ENCODE results near the gene CERK. TPM values are rescaled to one million over a fixed set of nuclear protein-coding genes. Genes with fewer than 3 reads are reported as not detected.

The CERK gene
- total RNA-seq, 1 donor from 2014 or later = 67.5 TPM

DNA sequence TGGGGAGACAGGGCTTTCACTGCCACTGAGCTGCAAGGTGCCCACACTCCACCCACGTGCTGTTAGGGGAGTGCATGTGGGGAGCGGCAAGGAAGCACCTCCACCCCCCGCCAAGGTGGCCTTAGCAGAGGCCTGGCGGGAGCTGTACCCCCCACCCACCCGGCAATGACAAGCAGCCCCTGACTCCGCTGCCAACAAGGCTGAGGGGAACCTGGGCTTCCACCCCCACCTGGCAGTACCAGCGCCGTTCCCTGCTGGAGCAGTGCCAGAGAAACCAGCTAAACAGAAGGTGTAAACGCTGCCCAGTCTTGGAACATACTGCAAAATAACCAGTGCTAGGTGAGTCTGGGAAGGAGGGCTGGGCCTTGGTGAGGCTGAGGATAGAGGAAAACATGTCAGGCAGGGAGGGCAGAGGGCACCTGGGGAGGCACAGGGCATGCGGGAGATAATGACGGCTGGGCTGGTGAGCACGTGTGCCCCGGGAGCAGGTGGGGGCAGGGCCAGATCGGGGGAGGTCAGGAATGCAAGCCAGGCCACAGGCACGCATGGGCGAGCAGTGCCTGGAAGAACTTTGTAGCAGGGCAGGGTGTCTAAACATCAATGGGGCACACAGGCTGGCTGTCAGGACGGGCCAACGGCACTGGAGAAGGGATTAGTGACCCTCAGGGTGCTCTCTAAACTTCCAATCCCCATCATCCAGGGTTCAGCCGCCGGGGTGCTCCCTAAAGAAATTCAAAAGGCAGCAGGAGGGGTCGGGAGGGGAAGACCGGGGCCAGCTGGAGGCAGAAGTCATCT, 6.6 kb downstream of the CERK start:
- Mint-ChIP-seq H3K9me3 (no peaks in the 10 kb centered on the region), H3K36me3 (no peaks in the 10 kb centered on the region), H3K27me3 (no peaks in the 10 kb centered on the region), H3K4me3 (peak overlapping the region; percentile 37), H3K27ac (peak overlapping the region; percentile 77), H3K4me1 (ENCODE audit: unreplicated experiment) (peaks cover 50% of the 10 kb centered on the region)
- no peak for DNase-seq (ENCODE audit: extremely low spot score, unreplicated experiment)
- TF ChIP-seq, protein P1, sequence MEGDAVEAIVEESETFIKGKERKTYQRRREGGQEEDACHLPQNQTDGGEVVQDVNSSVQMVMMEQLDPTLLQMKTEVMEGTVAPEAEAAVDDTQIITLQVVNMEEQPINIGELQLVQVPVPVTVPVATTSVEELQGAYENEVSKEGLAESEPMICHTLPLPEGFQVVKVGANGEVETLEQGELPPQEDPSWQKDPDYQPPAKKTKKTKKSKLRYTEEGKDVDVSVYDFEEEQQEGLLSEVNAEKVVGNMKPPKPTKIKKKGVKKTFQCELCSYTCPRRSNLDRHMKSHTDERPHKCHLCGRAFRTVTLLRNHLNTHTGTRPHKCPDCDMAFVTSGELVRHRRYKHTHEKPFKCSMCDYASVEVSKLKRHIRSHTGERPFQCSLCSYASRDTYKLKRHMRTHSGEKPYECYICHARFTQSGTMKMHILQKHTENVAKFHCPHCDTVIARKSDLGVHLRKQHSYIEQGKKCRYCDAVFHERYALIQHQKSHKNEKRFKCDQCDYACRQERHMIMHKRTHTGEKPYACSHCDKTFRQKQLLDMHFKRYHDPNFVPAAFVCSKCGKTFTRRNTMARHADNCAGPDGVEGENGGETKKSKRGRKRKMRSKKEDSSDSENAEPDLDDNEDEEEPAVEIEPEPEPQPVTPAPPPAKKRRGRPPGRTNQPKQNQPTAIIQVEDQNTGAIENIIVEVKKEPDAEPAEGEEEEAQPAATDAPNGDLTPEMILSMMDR (conservative IDR thresholded peaks at IDR 0.05) = no peak

DNA sequence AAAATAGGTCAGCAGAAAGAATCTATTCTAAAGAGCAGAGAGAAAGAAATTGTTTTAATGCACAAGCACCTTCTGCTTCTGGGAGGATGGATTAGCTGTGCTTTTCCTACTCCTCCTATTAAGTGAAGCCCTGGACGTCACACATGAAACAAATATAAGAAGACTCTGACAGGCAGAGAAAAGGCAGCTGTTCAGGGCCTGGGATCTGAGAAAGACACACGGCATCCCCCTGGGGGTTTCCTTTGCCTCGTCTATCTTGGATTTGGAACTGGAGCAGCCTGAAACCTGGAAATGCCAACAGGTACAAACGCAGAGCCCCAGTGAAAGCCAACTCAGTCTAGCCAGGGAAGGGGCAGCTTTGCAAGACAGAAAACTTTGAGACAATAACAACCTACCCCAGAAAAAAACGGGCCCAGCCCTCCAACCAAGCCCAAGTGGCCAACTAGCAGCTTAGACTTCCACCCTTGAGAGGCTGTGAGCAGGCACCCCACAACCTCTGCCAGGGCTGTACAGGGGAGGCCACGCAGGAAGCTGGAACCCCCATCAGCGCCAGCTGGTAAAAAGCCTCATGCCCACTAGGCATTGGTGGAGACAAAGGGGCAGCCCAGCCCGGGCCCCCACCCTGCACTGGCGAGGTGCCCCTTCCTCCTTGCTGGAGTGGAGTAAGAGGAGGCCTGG, 7.3 kb downstream of the CERK start:
- H3K36me3 Mint-ChIP-seq = no peaks in the 10 kb centered on the region
- no peaks in the 10 kb centered on the region for H3K27me3 Mint-ChIP-seq
- H3K4me3 Mint-ChIP-seq = no peak overlapping the region
- peaks cover 53% of the 10 kb centered on the region for H3K4me1 Mint-ChIP-seq (ENCODE audit: unreplicated experiment)
- no peak overlapping the region for H3K27ac Mint-ChIP-seq
- H3K9me3 Mint-ChIP-seq = no peaks in the 10 kb centered on the region
- no peak for DNase-seq (ENCODE audit: extremely low spot score, unreplicated experiment)
- TF ChIP-seq, protein P1 (conservative IDR thresholded peaks at IDR 0.05) = no peak

DNA sequence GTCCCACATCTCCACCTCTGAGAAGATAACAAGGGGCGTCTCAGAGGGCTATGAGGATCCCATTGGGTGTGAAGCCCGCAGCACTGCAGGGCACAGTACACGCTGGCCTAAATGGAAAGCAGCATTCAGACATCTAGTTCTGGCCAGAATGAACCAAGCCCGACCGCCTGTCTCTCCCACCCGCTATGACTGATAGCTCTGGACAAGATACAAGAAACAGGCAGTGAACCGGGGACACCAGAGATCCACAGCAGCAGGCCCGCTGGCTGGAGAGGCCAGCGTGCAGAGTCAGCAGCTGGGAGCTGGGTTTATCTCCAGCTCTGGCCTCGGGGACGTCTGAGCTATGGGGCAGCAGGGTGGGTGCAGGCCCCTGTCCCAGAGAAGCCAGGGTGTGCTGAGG, 9.6 kb downstream of the CERK start:
- Mint-ChIP-seq H3K9me3 (no peaks in the 10 kb centered on the region), H3K36me3 (peaks cover 6% of the 10 kb centered on the region), H3K27ac (peak overlapping the region; percentile 34), H3K4me1 (ENCODE audit: unreplicated experiment) (peaks cover 47% of the 10 kb centered on the region), H3K27me3 (no peaks in the 10 kb centered on the region), H3K4me3 (no peak overlapping the region)
- no peak for DNase-seq (ENCODE audit: extremely low spot score, unreplicated experiment)
- TF ChIP-seq, protein P1 (conservative IDR thresholded peaks at IDR 0.05) = no peak

DNA sequence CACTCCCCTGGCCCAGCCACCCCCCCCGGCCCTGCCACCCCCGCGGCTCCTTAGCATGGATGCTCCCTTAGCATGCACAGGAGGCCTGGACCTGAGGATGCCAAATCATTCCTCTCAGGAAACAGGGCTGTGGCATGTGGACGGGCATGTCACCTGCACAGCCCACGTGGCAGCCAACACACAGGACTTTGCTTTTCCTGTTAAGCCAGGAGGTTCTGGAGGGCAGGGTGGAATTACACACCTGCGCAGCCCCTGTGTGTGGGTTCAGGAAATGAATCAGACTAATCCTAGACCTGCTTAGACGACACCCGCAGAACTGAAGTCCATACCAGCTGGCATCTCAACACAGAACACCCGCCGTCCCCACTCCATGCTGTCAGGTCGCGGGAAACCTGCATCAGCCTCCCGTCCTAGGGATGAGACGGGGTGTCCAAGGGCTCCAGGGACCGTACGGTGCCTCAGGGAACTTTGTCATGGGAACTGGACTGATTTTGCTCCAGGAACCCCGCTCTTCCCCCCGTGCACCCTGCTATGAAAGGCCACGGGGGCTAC, 10.2 kb downstream of the CERK start:
- DNase-seq (ENCODE audit: extremely low spot score, unreplicated experiment) = no peak
- Mint-ChIP-seq H3K27ac (peak overlapping the region; percentile 34), H3K9me3 (no peaks in the 10 kb centered on the region), H3K27me3 (no peaks in the 10 kb centered on the region), H3K36me3 (peaks cover 6% of the 10 kb centered on the region), H3K4me3 (no peak overlapping the region), H3K4me1 (ENCODE audit: unreplicated experiment) (peaks cover 47% of the 10 kb centered on the region)
- TF ChIP-seq, protein P1 (conservative IDR thresholded peaks at IDR 0.05) = no peak

DNA sequence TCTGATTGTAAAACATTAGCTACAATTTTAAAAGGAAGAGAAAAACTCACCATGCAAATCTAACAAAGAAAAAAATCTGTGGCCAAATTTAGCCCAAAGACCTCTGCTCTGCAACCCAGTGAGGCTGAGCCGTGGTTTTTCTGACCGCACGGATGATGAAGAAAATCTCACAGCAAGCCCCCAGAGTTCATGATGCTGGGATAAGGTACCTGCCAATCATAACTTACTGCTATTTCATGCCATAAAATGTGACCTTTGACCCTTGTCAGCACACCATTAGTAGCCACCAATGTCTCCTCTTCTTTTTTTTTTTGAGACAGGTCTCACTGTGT, 11.1 kb downstream of the CERK start:
- no peak overlapping the region for H3K4me3 Mint-ChIP-seq

More for the DNA sequence above, 11.1 kb downstream of the CERK start:
- Mint-ChIP-seq H3K4me1 (ENCODE audit: unreplicated experiment) (peaks cover 38% of the 10 kb centered on the region), H3K36me3 (peaks cover 6% of the 10 kb centered on the region), H3K9me3 (no peaks in the 10 kb centered on the region), H3K27ac (no peak overlapping the region), H3K27me3 (no peaks in the 10 kb centered on the region)
- no peak for DNase-seq (ENCODE audit: extremely low spot score, unreplicated experiment)
- TF ChIP-seq, protein P1 (conservative IDR thresholded peaks at IDR 0.05) = no peak
